Measurements from ENCODE around the gene VIPAS39.

Gene VIPAS39

DNA sequence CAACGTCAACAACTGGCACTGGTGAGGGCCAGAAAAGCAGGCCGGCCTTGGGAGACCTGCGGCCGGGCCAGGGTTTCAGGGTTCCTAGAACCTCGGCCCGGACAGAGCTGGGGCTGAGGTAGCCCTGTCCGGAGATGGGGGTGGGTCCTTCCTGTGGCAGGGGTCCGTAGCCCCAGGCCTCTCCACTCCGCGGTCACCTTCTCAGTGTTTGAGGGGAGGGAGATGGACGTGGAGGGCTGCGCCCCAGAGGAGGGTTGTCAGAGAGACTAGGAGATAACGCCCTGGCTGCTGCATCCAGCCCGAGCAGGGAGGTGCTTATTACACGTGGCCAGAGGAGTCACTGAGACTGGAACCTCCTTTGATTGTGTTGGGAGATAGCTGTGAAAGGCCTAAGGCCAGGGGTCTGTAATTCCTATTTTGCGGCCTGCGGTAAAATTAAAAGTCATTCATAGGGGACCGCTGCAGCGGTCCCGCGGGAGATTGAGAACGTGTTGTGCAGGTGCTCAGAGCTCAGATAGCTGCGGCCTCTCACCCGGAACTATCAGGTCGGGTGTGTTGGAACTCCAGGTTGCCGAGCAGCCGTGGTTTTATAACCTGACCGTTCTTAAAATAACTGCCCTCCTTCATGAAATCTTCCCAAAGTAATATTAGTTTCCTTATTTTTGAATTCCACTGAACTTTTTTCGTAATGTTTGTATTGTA lies 999 bp upstream of the VIPAS39 start:
- Histone ChIP-seq H3K27me3 (replicated peaks; ENCODE audit: insufficient read depth, low read length) (no peaks in the 10 kb centered on the region), H3K27ac (ENCODE audit: low read length) (peak overlapping the region; percentile 75; the same call in 1 of the 2 replicates), H3K36me3 (replicated peaks; ENCODE audit: insufficient read depth, low read length) (0 out of 2 replicates have a peak, but pooled peaks cover 7% of the 10 kb centered on the region), H3K9me2 (replicated peaks; ENCODE audit: insufficient read depth, low read length) (no peaks in the 10 kb centered on the region), H3K79me2 (ENCODE audit: low read length) (peaks cover 46% of the 10 kb centered on the region), H3K9me3 (replicated peaks; ENCODE audit: insufficient read depth, low read length) (no peaks in the 10 kb centered on the region), H2AFZ (ENCODE audit: low read length) (peak overlapping the region; percentile 68; the same call in 1 of the 2 replicates), H3F3A (ENCODE audit: insufficient read depth, low read length) (peaks cover 8% of the 10 kb centered on the region; the same call in 1 of the 2 replicates), H3K4me2 (ENCODE audit: low read depth, low read length) (peak overlapping the region; percentile 86), H4K20me1 (ENCODE audit: insufficient read depth, low read length) (no peaks in the 10 kb centered on the region), H3K4me1 (ENCODE audit: low read length) (peaks cover 9% of the 10 kb centered on the region), H3K9ac (ENCODE audit: low read length) (peak overlapping the region; percentile 77), H3K4me3 (ENCODE audit: low read length) (peak overlapping the region; percentile 88)
- TF ChIP-seq, protein P1, sequence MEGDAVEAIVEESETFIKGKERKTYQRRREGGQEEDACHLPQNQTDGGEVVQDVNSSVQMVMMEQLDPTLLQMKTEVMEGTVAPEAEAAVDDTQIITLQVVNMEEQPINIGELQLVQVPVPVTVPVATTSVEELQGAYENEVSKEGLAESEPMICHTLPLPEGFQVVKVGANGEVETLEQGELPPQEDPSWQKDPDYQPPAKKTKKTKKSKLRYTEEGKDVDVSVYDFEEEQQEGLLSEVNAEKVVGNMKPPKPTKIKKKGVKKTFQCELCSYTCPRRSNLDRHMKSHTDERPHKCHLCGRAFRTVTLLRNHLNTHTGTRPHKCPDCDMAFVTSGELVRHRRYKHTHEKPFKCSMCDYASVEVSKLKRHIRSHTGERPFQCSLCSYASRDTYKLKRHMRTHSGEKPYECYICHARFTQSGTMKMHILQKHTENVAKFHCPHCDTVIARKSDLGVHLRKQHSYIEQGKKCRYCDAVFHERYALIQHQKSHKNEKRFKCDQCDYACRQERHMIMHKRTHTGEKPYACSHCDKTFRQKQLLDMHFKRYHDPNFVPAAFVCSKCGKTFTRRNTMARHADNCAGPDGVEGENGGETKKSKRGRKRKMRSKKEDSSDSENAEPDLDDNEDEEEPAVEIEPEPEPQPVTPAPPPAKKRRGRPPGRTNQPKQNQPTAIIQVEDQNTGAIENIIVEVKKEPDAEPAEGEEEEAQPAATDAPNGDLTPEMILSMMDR (IDR thresholded peaks at IDR 0.05; ENCODE audit: low read length) = no peak
- DNase-seq = peak; percentile 23

DNA sequence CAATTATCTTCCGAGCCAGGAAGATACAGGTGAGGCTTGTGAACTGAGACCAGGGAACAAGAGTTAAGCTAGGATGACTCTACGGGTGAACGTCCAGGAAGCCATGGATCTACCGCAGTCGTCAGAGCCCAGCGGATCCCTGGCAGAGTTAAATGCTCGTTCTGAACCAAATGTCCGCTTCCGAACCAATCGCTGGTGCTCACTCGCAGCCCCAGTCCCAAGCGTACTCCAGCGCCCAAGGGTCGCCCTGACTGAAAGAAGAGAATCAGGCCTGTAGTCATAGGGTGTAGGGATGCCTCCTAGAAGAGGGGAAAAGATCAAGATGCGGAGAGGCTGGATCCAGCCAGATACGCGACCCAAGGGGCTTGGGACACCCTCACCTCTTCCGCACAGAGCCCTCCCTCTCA lies 283 bp downstream of the VIPAS39 start:
- Histone ChIP-seq H3K9me2 (replicated peaks; ENCODE audit: insufficient read depth, low read length) (no peaks in the 10 kb centered on the region), H3K4me1 (ENCODE audit: low read length) (peaks cover 9% of the 10 kb centered on the region), H3K27ac (ENCODE audit: low read length) (peak overlapping the region; percentile 50; the same call in 1 of the 2 replicates), H2AFZ (ENCODE audit: low read length) (peak overlapping the region; percentile 46), H4K20me1 (ENCODE audit: insufficient read depth, low read length) (no peaks in the 10 kb centered on the region), H3K27me3 (replicated peaks; ENCODE audit: insufficient read depth, low read length) (no peaks in the 10 kb centered on the region), H3K4me2 (ENCODE audit: low read depth, low read length) (peak overlapping the region; percentile 74), H3K9me3 (replicated peaks; ENCODE audit: insufficient read depth, low read length) (no peaks in the 10 kb centered on the region), H3K79me2 (ENCODE audit: low read length) (peaks cover 46% of the 10 kb centered on the region), H3K9ac (ENCODE audit: low read length) (peak overlapping the region; percentile 77), H3K4me3 (ENCODE audit: low read length) (peak overlapping the region; percentile 87), H3K36me3 (replicated peaks; ENCODE audit: insufficient read depth, low read length) (0 out of 2 replicates have a peak, but pooled peaks cover 7% of the 10 kb centered on the region), H3F3A (ENCODE audit: insufficient read depth, low read length) (peaks cover 8% of the 10 kb centered on the region; the same call in 1 of the 2 replicates)
- TF ChIP-seq EZH2 (optimal IDR thresholded peaks at IDR 0.05; ENCODE audit: low read depth, low read length) (no peak), EZH2phosphoT487 (IDR thresholded peaks at IDR 0.05; ENCODE audit: low read length) (no peak)
- TF ChIP-seq, protein P1 (IDR thresholded peaks at IDR 0.05; ENCODE audit: low read length) = no peak
- DNase-seq = no peak

DNA sequence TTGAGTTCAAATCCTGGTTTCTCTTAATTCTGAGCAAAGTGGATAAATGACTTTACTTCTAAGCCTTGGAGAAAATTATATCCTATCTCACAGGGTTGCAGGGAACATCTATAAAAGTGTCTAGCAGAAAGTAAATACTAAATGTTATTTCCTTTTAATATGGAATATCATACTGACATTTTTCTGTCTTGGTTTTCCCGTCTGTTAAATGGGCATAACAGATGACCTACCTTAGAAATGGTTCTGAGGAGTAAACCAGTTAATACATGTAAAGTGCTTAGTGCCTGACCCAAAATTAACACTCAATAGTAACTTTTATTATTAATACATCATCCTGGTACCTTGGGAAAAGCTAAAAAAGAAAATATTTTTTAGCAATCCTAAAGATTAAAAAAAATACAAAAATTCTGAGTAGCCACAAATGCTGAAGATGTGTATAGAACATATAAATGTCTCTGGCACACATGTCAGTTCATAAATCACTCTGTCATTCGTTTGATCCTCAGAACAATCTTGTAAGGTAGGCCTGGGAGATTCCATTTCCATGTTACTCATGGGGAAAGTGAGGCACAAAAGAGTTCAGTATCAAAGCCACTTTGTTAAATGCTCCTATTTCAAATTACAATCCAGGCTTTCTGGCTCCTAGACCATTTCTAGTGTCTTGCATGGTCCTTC lies 1.3 kb downstream of the VIPAS39 start:
- Histone ChIP-seq H3K27ac (ENCODE audit: low read length) (no peak overlapping the region), H3K79me2 (ENCODE audit: low read length) (peaks cover 36% of the 10 kb centered on the region), H3K36me3 (replicated peaks; ENCODE audit: insufficient read depth, low read length) (0 out of 2 replicates have a peak, but pooled peaks cover 4% of the 10 kb centered on the region), H3K4me1 (ENCODE audit: low read length) (peaks cover 9% of the 10 kb centered on the region), H3K9me2 (replicated peaks; ENCODE audit: insufficient read depth, low read length) (no peaks in the 10 kb centered on the region), H3K9ac (ENCODE audit: low read length) (peak overlapping the region; percentile 77; the same call in 1 of the 2 replicates), H3K27me3 (replicated peaks; ENCODE audit: insufficient read depth, low read length) (no peaks in the 10 kb centered on the region), H3K9me3 (replicated peaks; ENCODE audit: insufficient read depth, low read length) (no peaks in the 10 kb centered on the region), H3K4me3 (ENCODE audit: low read length) (peak overlapping the region; percentile 87), H2AFZ (ENCODE audit: low read length) (no peak overlapping the region), H4K20me1 (ENCODE audit: insufficient read depth, low read length) (no peaks in the 10 kb centered on the region), H3K4me2 (ENCODE audit: low read depth, low read length) (peak overlapping the region; percentile 74), H3F3A (ENCODE audit: insufficient read depth, low read length) (peaks cover 8% of the 10 kb centered on the region; the same call in 1 of the 2 replicates)
- TF ChIP-seq EZH2 (optimal IDR thresholded peaks at IDR 0.05; ENCODE audit: low read depth, low read length) (no peak), EZH2phosphoT487 (IDR thresholded peaks at IDR 0.05; ENCODE audit: low read length) (no peak)
- TF ChIP-seq, protein P1 (IDR thresholded peaks at IDR 0.05; ENCODE audit: low read length) = no peak
- no peak for DNase-seq

All from MM.1S (cell line).